Effector CD8-positive, alpha-beta T cell (primary cell): ENCODE results near the gene RNF169.
"Not testable (repeated sequence)": the region's sequence is repeated elsewhere in the genome, so short reads cannot be mapped to it uniquely, and the experiment has no call there.

Source experiments
- DNase-seq: peaks from one replicate; lab custom pipeline; 2025; lab: John Stamatoyannopoulos, UW

The RNF169 gene

GRCh38 chr11:74822170-74822569 lies 73.5 kb downstream of the RNF169 start:
- no peak for DNase-seq

GRCh38 chr11:74824285-74824982 lies 75.8 kb downstream of the RNF169 start:
- DNase-seq: no peak

DNA sequence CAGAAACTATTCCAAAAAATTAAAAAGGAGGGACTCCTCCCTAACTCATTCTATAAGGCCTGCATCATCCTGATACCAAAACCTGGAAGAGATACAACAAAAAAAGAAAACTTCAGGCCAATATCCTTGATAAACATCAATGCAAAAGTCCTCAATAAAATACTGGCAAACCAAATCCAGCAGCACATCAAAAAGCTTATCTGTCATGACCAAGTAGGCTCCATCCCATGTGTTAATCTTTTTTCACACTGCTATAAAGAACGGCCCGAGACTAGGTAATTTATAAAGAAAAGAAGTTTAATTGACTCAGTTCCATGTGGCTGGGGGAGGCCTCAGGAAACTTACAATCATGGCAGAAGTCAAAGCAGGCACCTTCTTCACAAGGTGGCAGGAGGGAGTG lies 76.9 kb downstream of the RNF169 start:
- DNase-seq: not testable (repeated sequence)

DNA sequence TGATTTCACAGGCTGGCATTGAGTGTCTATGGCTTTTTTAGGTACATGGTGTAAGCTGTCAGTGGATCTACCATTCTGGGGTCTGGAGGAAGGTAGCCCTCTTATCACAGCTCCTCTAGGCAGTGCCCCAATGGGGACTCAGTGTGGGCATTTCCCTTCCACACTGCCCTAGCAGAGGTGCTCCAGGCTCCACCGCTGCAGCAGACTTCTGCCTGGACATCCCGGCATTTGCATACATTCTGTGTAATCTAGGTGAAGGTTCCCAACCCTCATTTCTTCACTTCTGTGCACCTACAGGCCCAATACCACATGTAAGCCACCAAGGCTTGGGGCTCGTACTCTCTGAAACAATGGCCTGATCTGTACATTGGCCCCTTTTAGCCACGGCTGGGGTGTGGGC lies 78.3 kb downstream of the RNF169 start:
- no peak for DNase-seq

- no peak for DNase-seq
Observed at GRCh38 chr11:74837191-74837590, 88.5 kb downstream of the RNF169 start.

DNA sequence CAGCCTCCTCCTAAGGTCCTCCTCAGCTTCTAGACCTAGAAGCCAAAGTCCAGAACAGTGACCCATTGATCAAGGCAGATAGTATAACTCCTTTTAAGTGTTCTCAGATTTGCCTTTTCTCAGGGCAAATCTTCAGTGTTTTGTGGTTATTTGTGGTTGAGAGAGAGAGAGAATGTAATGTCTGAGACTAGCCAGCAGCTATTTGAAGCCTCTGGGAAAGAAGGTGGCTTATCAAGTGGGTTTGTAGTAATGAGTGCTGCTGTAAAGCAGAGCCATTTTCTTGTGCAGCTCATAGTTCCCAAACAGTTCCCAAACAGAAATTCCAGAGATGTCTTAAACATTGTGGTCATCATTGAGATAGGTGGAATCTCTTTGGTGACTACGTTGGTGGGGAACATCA lies 89.5 kb downstream of the RNF169 start:
- no peak for DNase-seq

- no peak for DNase-seq
Observed at GRCh38 chr11:74839446-74839845, 90.8 kb downstream of the RNF169 start.

DNA sequence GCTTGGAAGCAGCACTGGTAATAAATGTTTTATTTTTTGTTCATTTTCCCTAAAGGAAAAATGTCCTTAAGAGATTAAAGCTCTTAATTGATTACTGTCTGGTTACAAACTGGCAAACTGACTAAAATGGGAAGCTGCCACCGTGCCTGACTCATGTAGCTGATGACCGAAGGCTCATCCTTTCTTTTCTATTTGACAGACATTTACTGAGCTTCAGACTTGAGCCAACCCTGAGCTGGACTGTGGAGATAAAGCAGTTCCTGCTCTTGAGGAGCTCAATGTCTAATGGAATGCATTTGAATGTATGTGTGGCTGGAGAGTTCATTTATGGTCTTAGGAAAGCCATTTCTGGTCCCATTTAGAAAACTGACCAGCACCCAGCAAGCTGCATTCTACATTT lies 91.3 kb downstream of the RNF169 start:
- DNase-seq: no peak

DNA sequence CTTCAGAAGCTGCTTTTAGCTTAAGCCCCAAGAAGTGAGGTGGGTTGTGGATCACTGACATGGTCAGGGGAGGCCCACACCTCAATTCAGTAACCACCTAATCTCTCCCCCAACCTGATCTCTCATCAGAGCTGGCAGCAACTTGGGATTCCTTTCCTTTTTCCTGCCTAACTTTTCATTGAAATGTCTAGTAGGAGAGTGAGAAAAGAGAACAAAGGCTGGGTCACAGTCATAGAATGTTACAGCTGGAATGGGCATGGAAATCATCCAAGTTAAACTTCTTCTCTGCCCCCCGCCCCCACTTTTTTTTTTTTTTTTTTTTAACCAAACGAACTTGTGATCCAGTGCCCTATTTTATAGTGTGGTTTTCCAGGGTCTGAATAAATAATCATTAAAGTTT lies 91.8 kb downstream of the RNF169 start:
- no peak for DNase-seq

GRCh38 chr11:74842967-74843366 lies 94.3 kb downstream of the RNF169 start:
- no peak for DNase-seq

DNA sequence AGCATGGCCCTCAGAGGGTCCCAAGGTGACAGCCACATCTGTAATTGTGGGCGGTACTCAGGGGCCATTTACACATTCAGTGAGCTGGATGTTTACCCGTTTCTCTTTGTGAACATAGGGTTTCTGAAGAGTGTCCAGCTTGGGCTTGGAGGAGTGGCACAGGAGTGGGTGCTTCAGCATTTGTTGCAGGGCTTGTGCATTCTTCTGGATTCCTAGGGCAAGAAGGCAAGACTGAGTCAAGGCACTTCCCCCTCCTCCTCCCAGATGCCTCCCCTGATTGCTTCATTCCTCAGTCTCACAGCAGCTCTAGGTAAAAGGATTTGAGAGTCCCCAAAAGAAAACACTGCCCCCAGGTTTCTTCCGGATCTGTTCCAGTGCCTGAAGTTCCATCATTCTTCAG lies 95.4 kb downstream of the RNF169 start:
- DNase-seq: no peak

- DNase-seq: no peak
Observed at GRCh38 chr11:74844865-74845264, 96.2 kb downstream of the RNF169 start.

DNA sequence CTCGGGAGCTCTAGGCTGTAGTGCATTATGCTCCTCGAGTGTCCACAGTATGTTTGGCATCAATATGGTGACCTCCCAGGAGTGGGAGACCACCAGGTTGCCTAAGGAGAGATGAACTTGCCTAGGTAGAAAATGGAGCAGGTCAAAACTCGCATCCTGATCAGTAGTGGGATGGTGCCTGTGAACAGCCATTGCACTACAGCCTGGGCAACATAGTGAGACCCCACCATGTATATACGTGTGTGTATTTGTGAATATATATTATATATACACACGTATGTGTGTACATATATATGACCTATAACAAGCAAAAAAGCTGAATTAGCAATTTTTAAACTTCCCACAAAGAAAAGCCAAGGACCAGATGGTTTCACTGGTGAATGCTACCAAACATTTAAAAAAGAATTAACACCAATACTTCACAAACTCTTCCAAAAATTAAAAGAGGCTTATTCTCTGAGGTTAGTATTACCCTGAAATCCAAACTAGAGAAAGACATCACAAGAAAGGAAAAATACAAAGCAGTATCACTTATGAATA lies 97.4 kb downstream of the RNF169 start:
- no peak for DNase-seq

DNA sequence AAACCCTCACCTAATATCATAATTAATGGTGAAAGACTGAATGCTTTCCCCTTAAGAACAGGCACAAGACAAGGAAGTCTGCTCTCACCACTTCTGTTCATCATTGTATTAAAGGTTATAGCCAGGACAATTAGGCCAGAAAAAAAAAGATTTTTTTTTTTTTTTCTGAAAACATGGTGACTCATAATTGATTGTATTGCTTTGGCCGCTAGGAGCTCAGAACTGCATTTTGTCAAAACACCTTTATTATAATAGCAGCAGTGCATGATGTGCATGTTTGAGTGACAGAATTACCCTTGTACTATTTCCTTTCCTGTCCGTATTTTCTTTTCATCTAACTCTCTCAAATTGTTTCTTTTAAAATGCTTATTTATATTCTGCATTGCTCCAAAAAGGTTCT lies 98.1 kb downstream of the RNF169 start:
- no peak for DNase-seq

GRCh38 chr11:74847395-74847794 lies 98.7 kb downstream of the RNF169 start:
- no peak for DNase-seq

DNA sequence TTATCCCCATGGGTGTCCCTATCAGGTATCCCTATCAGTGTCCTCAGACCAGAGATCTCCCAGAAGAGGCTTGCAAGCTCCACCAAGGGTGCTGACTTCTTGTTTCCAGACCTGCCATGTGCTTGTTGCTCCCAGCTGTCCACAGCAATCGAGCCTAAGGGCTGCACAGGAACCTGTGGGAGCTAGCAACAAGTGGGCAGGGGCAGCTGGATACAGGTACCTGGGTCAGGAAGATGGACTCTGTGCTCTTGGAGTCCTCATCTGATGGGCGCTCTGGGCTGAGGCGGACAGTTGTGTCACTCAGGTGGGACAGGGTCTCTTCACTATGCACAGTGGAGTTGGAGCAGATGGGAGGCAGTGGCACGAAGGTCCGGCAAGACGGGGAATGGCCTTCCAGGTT lies 99.2 kb downstream of the RNF169 start:
- no peak for DNase-seq

DNA sequence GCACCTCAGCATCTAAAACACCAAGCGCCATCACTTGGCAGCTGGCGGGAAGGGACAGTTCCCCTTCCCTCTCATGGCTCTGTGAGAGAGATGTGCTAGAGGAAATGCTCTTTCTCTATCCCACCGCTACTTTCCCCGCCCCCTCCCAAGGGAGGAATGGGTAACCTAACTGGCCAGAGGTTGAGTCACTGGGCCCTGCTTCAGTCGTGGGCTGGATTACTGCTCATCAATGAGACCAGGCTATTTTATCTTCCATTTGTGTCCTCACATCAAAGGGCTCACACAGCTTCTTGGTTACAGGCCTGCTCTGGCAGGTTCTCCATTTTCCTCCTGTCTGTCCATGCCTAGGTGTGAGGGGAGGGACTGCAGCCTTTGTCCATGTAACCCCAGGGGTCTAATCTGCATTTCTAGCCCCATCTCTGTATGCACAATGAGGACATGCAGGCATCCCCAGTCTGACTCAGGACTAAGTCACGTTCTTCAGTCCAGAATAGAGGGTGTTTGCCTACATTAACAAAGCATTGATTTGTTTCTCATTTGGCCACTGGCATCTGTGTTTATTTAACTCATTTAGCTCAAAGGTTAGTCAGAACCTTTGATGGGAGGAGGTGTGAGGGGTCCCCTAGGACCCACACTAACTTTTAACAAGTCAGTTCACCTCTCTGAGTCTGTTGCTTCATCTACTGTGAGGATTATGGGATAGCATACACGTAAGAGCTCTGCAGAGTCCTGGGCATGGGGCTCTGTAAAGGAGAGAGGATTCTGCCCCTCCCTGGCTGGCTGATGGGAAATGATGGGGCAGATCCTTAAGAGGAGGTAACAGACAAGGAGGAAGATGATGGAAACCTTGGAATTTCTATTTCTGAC lies 101.1 kb downstream of the RNF169 start:
- no peak for DNase-seq

DNA sequence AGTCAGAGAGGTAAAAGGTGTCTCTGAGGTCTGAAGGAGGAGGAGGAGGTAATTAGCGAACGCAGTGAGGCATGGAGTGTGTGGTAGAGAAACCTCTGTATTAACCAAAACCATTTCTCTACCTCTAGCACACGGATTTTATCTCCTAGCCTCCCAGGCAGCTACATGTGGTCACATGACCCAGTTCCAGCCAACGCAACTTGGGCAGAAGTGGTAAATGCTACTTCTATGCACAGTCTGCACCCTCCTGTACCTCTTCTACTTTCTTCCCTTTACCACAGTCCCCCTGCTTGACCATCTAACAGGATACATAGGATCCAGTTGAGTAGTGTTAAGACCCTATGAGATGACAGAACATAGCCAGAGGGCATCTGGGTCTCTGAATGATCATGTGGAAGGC lies 104.6 kb downstream of the RNF169 start:
- no peak for DNase-seq

DNA sequence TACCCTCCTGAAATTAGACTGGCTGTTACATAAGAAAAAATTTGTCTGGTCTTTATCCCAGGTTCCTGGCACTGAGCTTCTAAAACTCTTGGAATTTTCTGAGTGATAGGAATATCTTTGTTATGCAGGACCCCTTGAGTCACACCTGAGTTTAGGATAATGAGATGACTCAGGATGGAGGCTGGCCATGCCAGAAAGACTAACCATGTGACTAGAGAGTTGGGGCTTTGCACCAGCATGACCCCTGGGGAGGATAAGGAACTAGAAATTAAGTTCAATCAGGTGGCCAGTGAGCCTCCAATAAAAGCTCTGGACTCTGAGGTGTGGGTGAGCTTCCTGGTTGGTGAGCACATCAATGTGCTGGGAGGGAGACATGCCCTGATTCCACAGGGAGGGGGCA lies 112.1 kb downstream of the RNF169 start:
- no peak for DNase-seq

DNA sequence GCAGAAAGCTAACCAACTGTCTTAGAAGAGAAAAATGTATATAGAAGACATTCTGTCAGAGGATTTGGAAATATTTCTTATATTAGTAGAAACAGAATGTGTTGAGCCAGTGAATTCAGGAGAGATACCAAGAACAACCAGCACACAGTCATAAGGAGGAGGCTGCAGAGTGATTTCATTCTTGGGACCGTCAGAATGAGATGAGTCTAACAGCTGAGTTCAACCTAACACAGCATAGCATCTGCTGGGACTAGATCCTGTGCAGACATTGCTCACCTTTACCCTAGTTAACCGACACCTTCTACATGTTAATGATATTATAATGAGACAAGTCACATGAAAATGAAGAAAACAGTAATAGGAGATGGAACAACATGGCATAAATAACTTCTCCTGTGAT lies 114.8 kb downstream of the RNF169 start:
- DNase-seq: no peak

- no peak for DNase-seq
Observed at GRCh38 chr11:74866557-74866956, 117.9 kb downstream of the RNF169 start.

DNA sequence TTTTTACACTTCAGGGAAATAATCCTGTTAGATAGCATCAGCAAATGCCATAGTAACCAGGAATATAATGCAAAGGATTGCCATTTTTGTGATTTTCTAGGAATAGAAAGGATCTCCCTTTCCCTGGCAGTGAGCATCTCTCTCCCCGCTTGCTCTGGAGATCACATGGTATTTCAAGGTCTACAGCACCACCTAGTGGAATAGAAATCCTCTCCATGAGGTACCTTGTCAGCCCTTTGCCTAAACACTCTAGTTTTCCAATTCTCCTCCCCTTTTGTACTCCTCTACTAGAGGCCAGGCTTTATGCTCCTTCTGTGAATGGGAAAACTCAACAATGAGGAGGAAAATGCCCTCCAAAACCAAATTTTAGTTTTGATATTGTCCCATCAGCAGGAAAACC lies 121.8 kb downstream of the RNF169 start:
- DNase-seq: no peak

DNA sequence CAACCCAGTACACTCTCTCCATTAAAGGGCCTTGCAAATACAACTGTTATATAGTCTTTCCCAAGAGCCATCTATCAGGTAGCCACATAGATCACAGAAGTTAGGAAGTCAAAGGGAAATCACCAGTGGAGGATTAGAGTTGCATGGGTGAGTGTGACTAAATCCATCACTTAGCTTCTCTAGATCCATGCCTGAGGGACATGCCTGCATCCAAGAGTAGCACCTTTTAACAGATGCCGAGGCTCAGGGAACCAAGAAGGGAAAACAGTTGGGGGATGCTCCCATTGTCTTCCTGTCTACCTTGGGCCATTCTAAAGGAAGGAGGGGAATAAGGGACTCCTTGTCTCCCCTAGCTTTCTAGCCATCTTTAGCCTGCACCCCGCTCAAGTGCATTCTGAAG lies 122.4 kb downstream of the RNF169 start:
- no peak for DNase-seq
